ENCODE measurements around the gene GRID1. TPM values are rescaled to one million over a fixed set of nuclear protein-coding genes. Genes with fewer than 3 reads are reported as not detected.

GRID1 gene
- total and polyA plus RNA-seq, 9 of the 15 experiments (the other 6 are each of a cell fraction or from before 2014, with no cell fraction given) = 0.01 to 7.2 (median 1.2) TPM

- TF ChIP-seq STAT5B (CRISPR knock-in tag; IDR thresholded peaks at IDR 0.05) (no peak), CREB3 (tag; conservative IDR thresholded peaks at IDR 0.05; ENCODE audit: low read depth) (no peak), SMARCB1 (IDR thresholded peaks at IDR 0.05; ENCODE audit: insufficient read length, low read depth) (no peak), TEAD4 (IDR thresholded peaks at IDR 0.05; ENCODE audit: low read length) (no peak), TEAD4 (CRISPR knock-in tag; IDR thresholded peaks at IDR 0.05; ENCODE audit: borderline replicate concordance) (no peak)
Observed at GRCh38 chr10:86195521-86196157, 171.0 kb downstream of the GRID1 start (continued).

- no peak for TF ChIP-seq NFYB (IDR thresholded peaks at IDR 0.05; ENCODE audit: extremely low read depth, insufficient read length)
- TF ChIP-seq CREBBP (IDR thresholded peaks at IDR 0.05; ENCODE audit: low read depth, low read length) = no peak
- TF ChIP-seq ZEB2 (IDR thresholded peaks at IDR 0.05) = no peak
Observed at GRCh38 chr10:86194684-86195083, 171.9 kb downstream of the GRID1 start.

More at GRCh38 chr10:86194684-86195083, 171.9 kb downstream of the GRID1 start:
- FAIRE-seq (no peak), DNase-seq (ENCODE audit: extremely low read depth in 1 of 4, low spot score in 3 of 4) (no peak), ATAC-seq (no peak)
- no TSS peak for BruUV-seq (replicated peaks)
- intact Hi-C loops (cut with micrococcal nuclease) (no loop called here), in situ Hi-C loops (cut with MboI) (no loop called here)
- WGBS (ENCODE audit: insufficient coverage, low coverage, missing lambda C conversion rate) = 0% methylated on average over 4 of the region's 5 CpGs
- no peaks in the 10 kb centered on the region for H3K27me3 ChIP-seq (ENCODE audit: control insufficient read depth in 2 of 2, insufficient read depth in 2 of 2, low read length in 2 of 2)
- no peaks in the 10 kb centered on the region for H3K36me3 ChIP-seq (ENCODE audit: control insufficient read depth, insufficient read depth, low read length)
- H3K9me3 ChIP-seq (replicated peaks; ENCODE audit: control insufficient read depth, insufficient read depth, low read depth, low read length) = no peaks in the 10 kb centered on the region
- H3K79me2 ChIP-seq (ENCODE audit: control insufficient read depth, insufficient read depth, low read length) = no peaks in the 10 kb centered on the region
- no peak overlapping the region for H3K4me2 ChIP-seq (ENCODE audit: insufficient read depth, low read length)
- H3K4me3 ChIP-seq = no peak overlapping the region
- H3K9ac ChIP-seq (ENCODE audit: insufficient read depth in 1 of 2, low read depth in 2 of 2, low read length in 2 of 2) = no peak overlapping the region
- H3K9me1 ChIP-seq (ENCODE audit: control insufficient read depth, insufficient read depth, low read length) = no peaks in the 10 kb centered on the region
- H3K27ac ChIP-seq (ENCODE audit: extremely low read depth, low read depth, low read length) = no peak overlapping the region
- no peaks in the 10 kb centered on the region for H4K20me1 ChIP-seq (replicated peaks; ENCODE audit: control insufficient read depth, insufficient read depth, low read length)
- CTCF ChIA-PET (ENCODE audit: low intra/inter-chr PET ratio) = no interaction called here
- H3K4me1 ChIP-seq (replicated peaks in 1 of 2; ENCODE audit: control insufficient read depth in 2 of 2, insufficient read depth in 2 of 2, low read length in 2 of 2) = no peaks in the 10 kb centered on the region
- POLR2A ChIA-PET = no interaction called here
- H2AFZ ChIP-seq (ENCODE audit: low read depth, low read length) = no peak overlapping the region
